A204.1 (cell line): ENCODE measurements around the gene PRAC2.

Experiments used
- FAIRE-seq: peaks from 2 replicates; lab custom pipeline; 2012; peaks lifted over from hg19 to GRCh38; lab: Jason Lieb, UNC

The PRAC2 gene

GRCh38 chr17:48720266-48721008 is 2.5 kb upstream of the PRAC2 start:
- no peak for FAIRE-seq

- no peak for FAIRE-seq
These were observed 2.0 kb upstream of the PRAC2 start for GRCh38 chr17:48721009-48721402.

GRCh38 chr17:48722201-48722907 is 631 bp upstream of the PRAC2 start, which contains the start of gene PRAC1:
Gene PRAC1, minus strand, starts transcription at chr17:48722518. Its CDS starts 126 bp downstream, at chr17:48722392.
- no peak for FAIRE-seq

- no peak for FAIRE-seq
These were observed 652 bp downstream of the PRAC2 start for GRCh38 chr17:48723423-48724250.

GRCh38 chr17:48724251-48725003 is 1.4 kb downstream of the PRAC2 start:
- peak; percentile 30 for FAIRE-seq

- no peak for FAIRE-seq
These were observed 2.0 kb downstream of the PRAC2 start for GRCh38 chr17:48725004-48725287.

- no peak for FAIRE-seq
These were observed 2.5 kb downstream of the PRAC2 start for GRCh38 chr17:48725288-48726064.

- FAIRE-seq, result no peak
These were observed 3.3 kb downstream of the PRAC2 start for GRCh38 chr17:48726114-48726915.

GRCh38 chr17:48726916-48727286 is 3.9 kb downstream of the PRAC2 start:
- FAIRE-seq, result no peak

- no peak for FAIRE-seq
These were observed 4.6 kb downstream of the PRAC2 start for GRCh38 chr17:48727415-48728175.

- no peak for FAIRE-seq
These were observed 5.5 kb downstream of the PRAC2 start, which contains the start of gene HOXB13 for GRCh38 chr17:48728232-48729231. Gene HOXB13, minus strand, starts transcription at chr17:48728750. Its CDS starts 157 bp downstream, at chr17:48728593.

GRCh38 chr17:48729335-48730239 is 6.6 kb downstream of the PRAC2 start:
- no peak for FAIRE-seq

GRCh38 chr17:48730240-48730550 is 7.2 kb downstream of the PRAC2 start:
- no peak for FAIRE-seq

- FAIRE-seq, result no peak
These were observed 8.4 kb downstream of the PRAC2 start for GRCh38 chr17:48731355-48731754.

- no peak for FAIRE-seq
These were observed 10.0 kb downstream of the PRAC2 start for GRCh38 chr17:48732688-48733629.

GRCh38 chr17:48733632-48734328 is 10.8 kb downstream of the PRAC2 start:
- no peak for FAIRE-seq
